Stimulated activated CD4-positive, alpha-beta T cell treated with anti-CD3 and anti-CD28 coated beads, Interleukin-1b, Interleukin-23, amount 100 ng/mL, for 4 hours (primary cell): ENCODE data around the gene IGSF3.
"Not testable (repeated sequence)": the region's sequence is repeated elsewhere in the genome, so short reads cannot be mapped to it uniquely, and the experiment has no call there.

Source experiments
- DNase-seq, 2 donors: peaks; one replicate each; pipeline ENCODE4 v3.0.0-alpha.2; 2020; ENCODE audit warnings: low read depth in 2 of 2

Gene IGSF3

GRCh38 chr1:116661633-116662032 lies 5.9 kb downstream of the IGSF3 start:
- DNase-seq: no peak

GRCh38 chr1:116658645-116659044 lies 8.9 kb downstream of the IGSF3 start:
- not testable (repeated sequence) for DNase-seq

- DNase-seq: not testable (repeated sequence)
Measured at GRCh38 chr1:116657836-116658235, 9.7 kb downstream of the IGSF3 start.

- no peak for DNase-seq
Measured at GRCh38 chr1:116654351-116654750, 13.2 kb downstream of the IGSF3 start.

- not testable (repeated sequence) for DNase-seq
Measured at GRCh38 chr1:116652598-116652997, 14.9 kb downstream of the IGSF3 start.

- not testable (repeated sequence) for DNase-seq
Measured at GRCh38 chr1:116650781-116651180, 16.8 kb downstream of the IGSF3 start.

- not testable (repeated sequence) for DNase-seq
Measured at GRCh38 chr1:116649041-116649440, 18.5 kb downstream of the IGSF3 start.

- not testable (repeated sequence) for DNase-seq
Measured at GRCh38 chr1:116648325-116648724, 19.2 kb downstream of the IGSF3 start.

- not testable (repeated sequence) for DNase-seq
Measured at GRCh38 chr1:116647186-116647585, 20.3 kb downstream of the IGSF3 start.

- DNase-seq: not testable (repeated sequence)
Measured at GRCh38 chr1:116646673-116647170, 20.8 kb downstream of the IGSF3 start.

GRCh38 chr1:116645802-116646672 lies 21.5 kb downstream of the IGSF3 start:
- not testable (repeated sequence) for DNase-seq

GRCh38 chr1:116644993-116645392 lies 22.5 kb downstream of the IGSF3 start:
- DNase-seq: not testable (repeated sequence)

GRCh38 chr1:116644096-116644495 lies 23.4 kb downstream of the IGSF3 start:
- not testable (repeated sequence) for DNase-seq

GRCh38 chr1:116643281-116643751 lies 24.2 kb downstream of the IGSF3 start:
- DNase-seq: not testable (repeated sequence)

- not testable (repeated sequence) for DNase-seq
Measured at GRCh38 chr1:116642311-116643280, 24.9 kb downstream of the IGSF3 start.

GRCh38 chr1:116637583-116637982 lies 29.9 kb downstream of the IGSF3 start:
- DNase-seq: not testable (repeated sequence)

- not testable (repeated sequence) for DNase-seq
Measured at GRCh38 chr1:116636584-116636983, 30.9 kb downstream of the IGSF3 start.

GRCh38 chr1:116634386-116634785 lies 33.1 kb downstream of the IGSF3 start:
- not testable (repeated sequence) for DNase-seq

- DNase-seq: not testable (repeated sequence)
Measured at GRCh38 chr1:116631996-116632925, 35.3 kb downstream of the IGSF3 start.

GRCh38 chr1:116631554-116631953 lies 36.0 kb downstream of the IGSF3 start:
- DNase-seq: not testable (repeated sequence)

GRCh38 chr1:116630057-116630456 lies 37.5 kb downstream of the IGSF3 start:
- DNase-seq: not testable (repeated sequence)
